GM21576 (cell line): Measurements from ENCODE around the gene ENOX1.
"Not testable (repeated sequence)": the region's sequence is repeated elsewhere in the genome, so short reads cannot be mapped to it uniquely, and the experiment has no call there.

Source experiments
- ATAC-seq: cut with Tn5 transposase; IDR thresholded peaks from one replicate; pipeline ENCODE4 v1.9.1; 2021; ENCODE audit warnings: mild to moderate bottlenecking, moderate library complexity; ENCODE audit not compliant: unreplicated experiment

ENOX1 gene

GRCh38 chr13:43786766-43787517, at the start of gene ENOX1:
Gene ENOX1 (minus strand): TSS chr13:43786972.
- ATAC-seq = no peak

GRCh38 chr13:43835701-43836100, 48.9 kb upstream of the ENOX1 start:
- no peak for ATAC-seq

GRCh38 chr13:43831088-43831487, 44.3 kb upstream of the ENOX1 start:
- no peak for ATAC-seq

GRCh38 chr13:43830497-43830881, 43.7 kb upstream of the ENOX1 start:
- no peak for ATAC-seq

GRCh38 chr13:43824656-43825055, 37.9 kb upstream of the ENOX1 start:
- not testable (repeated sequence) for ATAC-seq

GRCh38 chr13:43822969-43823368, 36.2 kb upstream of the ENOX1 start:
- ATAC-seq = no peak

- no peak for ATAC-seq
Observed at GRCh38 chr13:43816401-43816889, 29.7 kb upstream of the ENOX1 start.

- no peak for ATAC-seq
Observed at GRCh38 chr13:43815204-43815603, 28.4 kb upstream of the ENOX1 start.

- no peak for ATAC-seq
Observed at GRCh38 chr13:43808676-43809075, 21.9 kb upstream of the ENOX1 start.

- no peak for ATAC-seq
Observed at GRCh38 chr13:43805681-43806128, 18.9 kb upstream of the ENOX1 start.

- no peak for ATAC-seq
Observed at GRCh38 chr13:43805071-43805468, 18.3 kb upstream of the ENOX1 start.

- ATAC-seq = no peak
Observed at GRCh38 chr13:43804461-43805070, 17.8 kb upstream of the ENOX1 start.

GRCh38 chr13:43802511-43802910, 15.7 kb upstream of the ENOX1 start:
- no peak for ATAC-seq

- no peak for ATAC-seq
Observed at GRCh38 chr13:43800828-43801227, 14.1 kb upstream of the ENOX1 start.

GRCh38 chr13:43799191-43799590, 12.4 kb upstream of the ENOX1 start:
- no peak for ATAC-seq

- ATAC-seq = no peak
Observed at GRCh38 chr13:43797869-43798268, 11.1 kb upstream of the ENOX1 start.

GRCh38 chr13:43797159-43797558, 10.4 kb upstream of the ENOX1 start:
- no peak for ATAC-seq

- ATAC-seq = no peak
Observed at GRCh38 chr13:43794416-43794815, 7.6 kb upstream of the ENOX1 start.

GRCh38 chr13:43792076-43792881, 5.5 kb upstream of the ENOX1 start:
- ATAC-seq = no peak

GRCh38 chr13:43787997-43788396, 1.2 kb upstream of the ENOX1 start:
- ATAC-seq = no peak

GRCh38 chr13:43787518-43787891, 733 bp upstream of the ENOX1 start:
- no peak for ATAC-seq

GRCh38 chr13:43786472-43786765, 353 bp downstream of the ENOX1 start:
- no peak for ATAC-seq
